GM19025 (cell line): ENCODE results near the gene IL13.

ENCODE experiments used
- ATAC-seq: cut with Tn5 transposase; IDR thresholded peaks from one replicate; pipeline ENCODE4 v1.9.1; 2021; ENCODE audit warnings: mild to moderate bottlenecking, low read depth, moderate library complexity; ENCODE audit not compliant: unreplicated experiment

The IL13 gene

GRCh38 chr5:132655821-132656773 is 1.9 kb upstream of the IL13 start:
- ATAC-seq: no peak

- ATAC-seq: no peak
Observed at GRCh38 chr5:132656774-132657355, 1.1 kb upstream of the IL13 start.

GRCh38 chr5:132658381-132659302 is 669 bp downstream of the IL13 start:
- no peak for ATAC-seq

GRCh38 chr5:132659598-132660493 is 1.9 kb downstream of the IL13 start:
- no peak for ATAC-seq

DNA sequence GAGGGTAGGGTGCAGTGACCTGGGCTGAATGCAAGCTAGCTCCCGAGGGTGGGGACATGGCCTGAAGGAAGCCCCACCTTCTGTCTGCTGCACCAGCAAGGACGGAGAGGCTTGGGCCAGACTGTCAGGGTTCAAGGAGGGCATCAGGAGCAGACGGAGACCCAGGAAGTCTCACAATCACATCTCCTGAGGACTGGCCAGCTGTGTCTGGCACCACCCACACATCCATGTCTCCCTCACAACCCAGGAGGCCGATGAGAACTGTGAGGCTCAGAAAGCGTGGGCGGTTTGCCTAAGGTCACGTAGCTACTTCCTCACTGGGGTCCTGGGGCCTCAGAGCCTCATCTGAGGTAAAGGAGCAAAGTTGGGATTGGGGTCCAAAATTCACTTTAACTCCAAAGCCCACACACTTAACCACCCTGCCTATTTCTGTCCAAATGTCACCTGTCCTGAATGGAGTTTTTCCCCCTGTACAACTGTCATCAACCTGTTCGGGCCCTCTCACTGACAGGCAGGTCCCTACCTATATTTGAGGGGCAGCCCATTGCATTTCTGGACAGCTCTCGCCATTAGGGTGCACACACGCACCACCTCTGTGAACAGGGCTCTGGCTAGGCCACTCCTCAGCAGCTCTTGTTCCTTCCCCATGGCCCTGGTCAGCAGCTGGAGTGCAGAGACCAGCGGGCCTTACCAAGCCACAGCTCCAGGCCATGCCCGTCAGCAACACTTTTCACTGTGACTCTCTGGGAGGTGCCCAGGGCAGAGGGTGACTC is 3.4 kb downstream of the IL13 start:
- no peak for ATAC-seq

DNA sequence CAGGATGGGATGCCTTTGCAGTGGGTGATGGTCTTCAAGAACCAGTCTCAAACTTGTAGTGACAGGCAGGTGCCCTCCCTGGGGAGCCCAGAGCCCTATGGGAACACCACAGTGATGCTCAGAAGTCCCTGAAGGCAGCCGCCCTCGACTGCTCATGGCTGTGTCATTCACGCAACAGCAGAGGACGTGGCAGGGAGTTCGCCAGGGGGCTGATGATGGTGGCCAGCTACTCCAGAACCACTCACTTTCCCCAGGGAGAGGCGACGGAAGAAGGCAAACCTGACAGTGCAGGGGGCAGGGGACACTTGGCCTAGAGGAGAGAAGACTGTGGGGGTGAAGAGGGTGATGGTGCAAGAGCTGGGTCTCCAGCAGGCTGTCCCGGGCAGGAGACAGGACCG is 4.0 kb downstream of the IL13 start:
- no peak for ATAC-seq

DNA sequence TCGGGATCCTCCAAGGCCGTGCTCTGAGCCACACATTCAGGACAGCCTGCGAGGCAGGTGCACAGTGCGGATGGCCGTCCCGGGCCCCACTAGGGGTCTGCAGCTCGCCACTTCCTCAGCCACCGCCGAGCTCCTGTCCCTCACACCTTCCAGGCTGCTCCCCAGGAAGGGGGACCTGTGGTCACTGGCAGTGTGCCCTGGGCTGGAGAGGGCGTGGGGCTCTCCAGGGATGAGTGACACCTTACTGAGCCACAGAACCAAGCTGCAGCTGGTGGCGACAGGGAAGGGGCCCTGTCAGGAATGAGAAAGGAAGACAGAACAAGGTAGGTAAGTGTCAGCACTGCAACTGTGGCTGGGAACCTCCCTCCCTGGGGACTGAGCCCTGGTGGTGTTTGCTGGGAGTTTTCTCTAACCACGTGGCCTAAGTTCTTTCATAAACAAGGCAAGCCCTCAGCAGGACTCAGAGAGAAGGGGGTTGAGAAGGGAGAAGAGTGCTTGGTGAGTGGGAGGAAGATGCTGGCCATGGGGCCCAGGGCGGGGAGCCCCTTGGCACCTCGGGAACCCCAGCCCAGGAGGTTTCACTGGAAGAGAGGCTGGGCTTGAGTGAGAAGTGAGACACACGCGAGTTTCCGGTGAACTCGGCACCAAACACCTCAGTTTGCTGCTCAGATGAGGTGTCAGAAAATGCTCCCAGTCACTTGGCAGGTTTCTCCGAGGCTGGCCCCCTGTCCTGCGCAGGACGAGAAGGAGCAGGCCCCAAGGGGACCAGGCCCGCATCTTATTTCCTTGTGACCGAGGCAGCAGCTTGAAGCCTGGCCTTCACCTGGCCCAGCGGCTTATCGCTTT is 5.2 kb downstream of the IL13 start:
- peak; percentile 47 for ATAC-seq

DNA sequence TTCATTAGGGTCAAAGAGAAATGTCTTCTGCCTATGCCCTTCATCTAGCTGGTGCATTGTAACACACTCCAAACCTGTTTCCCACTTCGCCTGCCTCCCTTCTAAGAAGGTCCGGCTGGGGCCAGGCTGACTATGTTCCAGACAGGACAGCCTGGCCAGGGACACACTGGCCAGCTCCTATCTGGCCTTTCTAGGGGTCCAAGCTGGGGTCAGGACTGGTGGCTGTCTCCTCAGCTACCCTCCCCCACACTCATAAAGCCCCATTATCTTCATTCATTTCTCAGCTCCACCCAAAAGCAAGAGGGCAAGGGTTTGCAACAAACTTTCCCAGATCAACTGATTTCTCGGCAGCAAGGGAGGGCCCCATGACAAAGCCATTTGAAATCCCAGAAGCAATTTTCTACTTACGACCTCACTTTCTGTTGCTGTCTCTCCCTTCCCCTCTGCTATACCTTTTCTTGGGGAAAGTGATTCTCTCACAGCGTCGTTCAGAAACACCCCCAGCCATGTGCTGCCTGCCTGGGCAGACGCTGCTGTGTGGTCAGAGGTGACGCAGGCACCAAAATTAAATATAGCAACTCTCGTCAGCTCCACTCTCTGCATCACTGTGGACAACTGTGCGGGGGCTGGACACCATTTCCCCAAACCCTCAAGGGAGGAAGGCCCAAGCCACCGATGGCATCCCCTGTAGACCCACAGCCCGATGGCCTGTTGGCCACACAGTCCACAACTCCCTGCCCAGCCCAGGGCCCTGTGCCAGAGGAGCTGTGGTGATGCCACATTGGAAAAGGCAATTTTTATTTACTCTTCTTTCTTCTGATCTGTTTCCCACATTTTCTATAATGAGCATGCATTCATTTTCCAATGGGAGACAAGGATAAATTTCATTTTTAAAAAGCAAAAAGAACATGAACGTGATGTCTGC is 6.1 kb downstream of the IL13 start:
- ATAC-seq: peak; percentile 47

GRCh38 chr5:132664696-132665209 is 6.8 kb downstream of the IL13 start:
- no peak for ATAC-seq

DNA sequence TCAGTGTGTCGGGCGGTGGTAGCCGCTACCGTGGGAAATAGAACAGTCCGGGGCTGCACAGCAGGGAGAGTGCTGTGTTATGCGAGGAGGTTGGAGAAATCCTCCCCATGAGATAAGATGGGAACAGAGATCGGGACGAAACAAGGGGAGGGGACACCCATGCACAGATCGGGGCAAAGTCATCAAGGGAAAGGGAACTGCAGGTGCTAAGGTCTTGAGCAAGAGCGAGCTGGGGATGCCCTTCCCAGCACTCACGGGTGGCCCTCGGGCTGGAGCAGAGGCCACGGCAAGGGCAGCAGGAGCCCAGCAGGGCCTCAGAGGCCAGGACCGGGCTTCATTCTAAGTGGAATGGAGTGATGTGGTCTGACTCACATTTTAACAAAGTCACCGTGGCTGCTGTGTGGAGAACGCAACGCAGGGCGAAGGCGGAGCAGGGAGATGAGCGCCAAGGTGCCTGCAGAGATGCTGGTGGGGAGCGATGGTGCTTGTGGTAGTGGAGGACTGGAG is 7.7 kb downstream of the IL13 start:
- ATAC-seq: no peak

DNA sequence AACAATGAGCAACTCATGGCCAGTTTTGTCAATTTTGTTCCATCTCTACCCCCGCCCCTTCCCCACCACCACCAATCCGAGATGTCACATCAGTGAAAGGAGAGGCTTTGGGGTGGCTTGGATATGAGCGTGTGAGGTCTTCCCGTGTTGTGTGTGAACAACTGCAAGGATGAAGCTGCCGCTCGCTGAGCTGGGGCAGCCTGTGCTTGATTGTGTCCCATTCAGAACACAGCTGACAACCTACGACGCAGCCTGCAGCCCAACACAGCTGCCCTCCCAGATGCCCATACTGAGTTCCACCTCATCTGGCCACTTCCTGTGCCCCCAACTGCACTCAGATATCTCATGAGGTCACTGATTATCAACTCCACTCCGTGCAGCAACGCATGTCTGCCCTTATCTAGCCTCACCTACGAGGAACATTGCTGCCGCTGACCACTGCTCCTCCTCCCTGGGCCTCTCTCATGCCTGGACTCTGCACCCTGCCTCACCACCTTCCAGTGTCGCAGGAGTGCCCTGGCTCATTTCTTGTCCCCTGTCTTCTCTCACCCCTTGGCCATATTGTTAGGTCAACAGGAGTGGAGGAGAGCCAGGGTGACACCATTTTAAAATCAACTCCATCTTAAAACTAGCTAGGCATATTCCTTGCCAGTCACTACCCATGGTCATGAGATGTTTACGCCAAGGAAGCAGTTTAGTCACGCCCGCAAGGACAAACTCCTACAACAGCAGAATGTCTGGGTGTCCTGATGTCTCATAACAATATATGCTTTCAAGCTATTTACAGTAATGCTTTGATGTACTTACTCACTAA is 8.5 kb downstream of the IL13 start:
- no peak for ATAC-seq

- no peak for ATAC-seq
Observed at GRCh38 chr5:132667309-132667708, 9.3 kb downstream of the IL13 start.

DNA sequence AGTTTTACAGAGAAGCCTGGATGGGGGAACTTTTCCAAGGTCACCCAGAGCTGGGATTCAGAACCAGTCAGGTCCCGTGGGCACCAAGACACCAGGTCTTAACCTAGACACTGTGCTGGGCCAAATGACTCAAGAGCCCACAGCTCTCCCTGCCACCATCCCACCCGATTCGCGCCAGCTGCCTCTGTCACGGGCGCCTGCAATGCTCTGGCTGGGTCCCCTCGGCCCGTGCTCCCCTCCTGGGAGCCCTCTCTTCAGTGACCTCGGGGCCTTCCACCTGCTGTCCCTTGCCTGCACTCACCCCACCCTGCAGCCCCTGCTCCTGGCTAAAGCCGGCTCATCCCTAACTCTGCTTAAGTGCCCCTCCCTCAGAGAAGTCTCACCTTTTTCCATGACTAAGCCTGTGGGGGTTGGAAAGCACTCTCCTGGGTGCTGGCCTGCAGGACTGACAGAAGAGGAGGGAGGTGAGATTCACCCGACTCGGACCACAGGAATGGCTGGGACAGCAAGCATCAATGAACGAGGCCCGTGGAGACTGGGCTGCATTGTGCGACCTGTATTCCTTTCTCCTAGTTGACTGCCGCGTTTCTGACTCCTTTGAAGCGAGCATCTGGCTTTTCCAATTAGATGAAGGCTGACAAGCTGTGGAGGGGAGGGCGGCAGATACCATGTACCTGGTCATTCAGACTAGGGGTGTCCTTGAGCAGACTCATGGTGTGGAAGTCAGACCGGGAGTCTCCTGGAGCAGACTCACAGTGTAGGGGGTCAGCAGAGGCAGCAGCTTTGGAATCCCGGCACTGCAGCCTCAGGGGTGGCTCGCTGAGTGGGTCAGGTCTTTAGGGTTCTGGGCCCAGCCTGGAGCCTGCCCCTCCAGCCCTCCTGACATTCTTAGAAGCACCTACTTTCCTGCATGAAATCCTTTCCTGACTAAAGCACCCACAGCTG is 10.1 kb downstream of the IL13 start:
- ATAC-seq: no peak

DNA sequence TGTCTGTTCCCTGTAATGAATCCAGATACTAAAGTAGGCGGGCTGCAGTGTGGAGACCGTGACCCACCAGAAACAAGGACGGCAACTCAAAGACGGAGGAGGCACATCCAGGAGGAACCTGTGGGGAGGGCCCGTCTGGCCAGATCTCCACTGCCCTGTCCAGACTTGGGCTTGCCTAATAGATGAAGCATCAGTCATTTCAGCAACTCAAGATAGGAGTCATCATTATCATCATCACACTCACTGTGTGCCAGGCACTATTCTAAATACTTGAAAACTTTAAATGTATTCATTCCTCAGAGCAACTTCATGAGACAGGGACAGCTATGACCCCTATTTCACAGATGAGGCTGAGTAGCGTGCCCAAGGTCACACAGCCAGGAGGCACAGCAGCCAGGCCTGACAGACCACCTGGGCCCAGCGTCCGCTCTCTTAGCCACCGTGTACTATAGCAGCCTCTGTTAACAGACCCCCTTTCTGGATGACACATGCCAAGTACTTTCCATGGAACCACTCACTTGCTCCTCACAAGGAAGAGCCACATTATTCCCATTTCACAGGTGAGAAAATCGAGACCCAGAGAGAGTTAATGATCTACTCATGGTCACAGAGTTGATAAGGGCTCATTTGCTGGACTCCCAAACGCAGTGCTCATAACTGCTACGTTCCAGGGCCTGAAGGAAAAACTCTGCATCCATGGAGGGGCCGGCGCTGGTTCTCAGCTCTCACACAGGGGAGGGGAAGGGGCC is 10.9 kb downstream of the IL13 start:
- ATAC-seq: no peak
